Hepatocyte (in vitro differentiated cells): ENCODE results near the gene DSE. TPM values are rescaled to one million over a fixed set of nuclear protein-coding genes. Genes with fewer than 3 reads are reported as not detected.
"Not testable (repeated sequence)": the region's sequence is repeated elsewhere in the genome, so short reads cannot be mapped to it uniquely, and the experiment has no call there.

ENCODE experiments used
- DNase-seq: peaks from one replicate; pipeline ENCODE4 v3.0.0-alpha.2; 2016; ENCODE audit warnings: low spot score
- H2AFZ ChIP-seq: fragments of 200-600 bp; sonication (generic); 2 replicates; pipeline ENCODE4 v1.6.0; 2016; ENCODE audit warnings: antibody characterized with exemption, mild to moderate bottlenecking
- H3K27ac ChIP-seq: fragments of 200-600 bp; sonication (generic); 2 replicates; pipeline ENCODE4 v1.5.1; 2016; ENCODE audit warnings: mild to moderate bottlenecking
- H3K27me3 ChIP-seq: fragments of 200-600 bp; sonication (generic); 2 replicates; pipeline ENCODE4 v1.6.1; 2016
- H3K36me3 ChIP-seq: fragments of 200-600 bp; sonication (generic); replicated peaks from 2 replicates; pipeline ENCODE4 v1.5.1; 2016; ENCODE audit warnings: low read depth; ENCODE audit not compliant: insufficient read depth
- H3K4me1 ChIP-seq: fragments of 200-600 bp; sonication (generic); 2 replicates; pipeline ENCODE4 v1.5.1; 2016; ENCODE audit warnings: mild to moderate bottlenecking, moderate library complexity; ENCODE audit not compliant: insufficient read depth
- H3K4me2 ChIP-seq: fragments of 200-600 bp; sonication (generic); 2 replicates; pipeline ENCODE4 v1.6.0; 2016
- H3K4me3 ChIP-seq: fragments of 200-600 bp; sonication (generic); 2 replicates; pipeline ENCODE4 v1.5.1; 2016; ENCODE audit warnings: mild to moderate bottlenecking
- H3K79me2 ChIP-seq: fragments of 200-600 bp; sonication (generic); 2 replicates; pipeline ENCODE4 v1.6.0; 2017; ENCODE audit warnings: mild to moderate bottlenecking
- H3K9me2 ChIP-seq: fragments of 200-600 bp; sonication (generic); replicated peaks from 2 replicates; pipeline ENCODE4 v1.6.0; 2017; ENCODE audit warnings: mild to moderate bottlenecking; ENCODE audit not compliant: insufficient read depth
- H3K9me3 ChIP-seq: fragments of 200-600 bp; sonication (generic); 2 replicates; pipeline ENCODE4 v1.5.1; 2016; ENCODE audit warnings: low read depth, mild to moderate bottlenecking
- H4K20me1 ChIP-seq: fragments of 200-600 bp; sonication (generic); 2 replicates; pipeline ENCODE4 v1.6.0; 2016; ENCODE audit warnings: mild to moderate bottlenecking; ENCODE audit not compliant: insufficient read depth, poor library complexity, severe bottlenecking
- EZH2 ChIP-seq: fragments of 200-600 bp; sonication (generic); IDR thresholded peaks from 2 replicates; pipeline ENCODE4 v1.6.1; 2016; ENCODE audit warnings: antibody characterized with exemption, mild to moderate bottlenecking, borderline replicate concordance
- EZH2phosphoT487 ChIP-seq: fragments of 200-600 bp; sonication (generic); IDR thresholded peaks from one replicate; pipeline ENCODE4 v1.6.1; 2018; ENCODE audit warnings: antibody characterized with exemption, mild to moderate bottlenecking, low read depth, moderate library complexity; ENCODE audit not compliant: unreplicated experiment, severe bottlenecking
- WGBS: methylation state at CpG from one replicate; pipeline ENCODE4 v1.1.6; 2016; ENCODE audit warnings: low lambda C conversion rate; ENCODE audit errors: missing lambda C conversion rate; 5-methylcytosine and 5-hydroxymethylcytosine counted together
- polyA plus RNA-seq: library from polyadenylated mRNA; unstranded; fragments of >200 nt; fragmentation: Nextera tagmentation; extraction: Ambion mirVana; gene quantifications from 2 replicates; pipeline ENCODE4 v1.2.1, GENCODE V29; 2016
- total RNA-seq: library from RNA; depleted of rRNA; stranded (reverse); fragments of >200 nt; gene quantifications from 2 replicates; pipeline ENCODE4 v1.2.3, GENCODE V29; 2014
- TF ChIP-seq, protein P1 (sequence below): fragments of 200-600 bp; sonication (generic); IDR thresholded peaks from 2 replicates; pipeline ENCODE4 v1.5.1; 2016; ENCODE audit warnings: antibody characterized with exemption, mild to moderate bottlenecking; ENCODE audit not compliant: poor library complexity

DSE gene
- total and polyA plus RNA-seq, 2 experiments from 2014 or later, result 19.9 to 45.0 TPM

DNA sequence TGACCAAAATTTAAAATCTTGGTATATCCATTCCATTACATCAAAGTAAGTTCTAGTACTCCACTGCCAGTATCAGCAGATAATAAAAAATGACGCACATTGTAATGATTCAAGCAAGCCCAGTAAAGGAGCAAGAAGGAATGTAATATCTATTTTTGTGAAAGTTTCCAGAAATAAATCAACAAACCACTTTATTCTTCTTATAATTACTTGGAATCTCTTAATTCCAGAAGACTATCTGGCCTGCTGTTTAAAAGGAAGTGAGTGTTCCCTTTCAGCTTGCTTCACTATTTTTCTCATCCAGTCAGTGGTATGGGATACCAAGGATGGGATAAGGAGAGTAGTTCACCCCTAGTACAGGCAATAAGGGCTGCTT is 42.2 kb upstream of the DSE start:
- Histone ChIP-seq H3K4me3 (no peak overlapping the region), H3K9me3 (no peaks in the 10 kb centered on the region), H4K20me1 (no peaks in the 10 kb centered on the region), H3K9me2 (no peaks in the 10 kb centered on the region), H2AFZ (no peak overlapping the region), H3K4me1 (peaks cover 7% of the 10 kb centered on the region), H3K27ac (peak overlapping the region; percentile 52), H3K4me2 (peak overlapping the region; percentile 14), H3K27me3 (no peaks in the 10 kb centered on the region), H3K36me3 (no peaks in the 10 kb centered on the region), H3K79me2 (no peaks in the 10 kb centered on the region)
- TF ChIP-seq EZH2 (no peak), EZH2phosphoT487 (no peak)
- TF ChIP-seq, protein P1, sequence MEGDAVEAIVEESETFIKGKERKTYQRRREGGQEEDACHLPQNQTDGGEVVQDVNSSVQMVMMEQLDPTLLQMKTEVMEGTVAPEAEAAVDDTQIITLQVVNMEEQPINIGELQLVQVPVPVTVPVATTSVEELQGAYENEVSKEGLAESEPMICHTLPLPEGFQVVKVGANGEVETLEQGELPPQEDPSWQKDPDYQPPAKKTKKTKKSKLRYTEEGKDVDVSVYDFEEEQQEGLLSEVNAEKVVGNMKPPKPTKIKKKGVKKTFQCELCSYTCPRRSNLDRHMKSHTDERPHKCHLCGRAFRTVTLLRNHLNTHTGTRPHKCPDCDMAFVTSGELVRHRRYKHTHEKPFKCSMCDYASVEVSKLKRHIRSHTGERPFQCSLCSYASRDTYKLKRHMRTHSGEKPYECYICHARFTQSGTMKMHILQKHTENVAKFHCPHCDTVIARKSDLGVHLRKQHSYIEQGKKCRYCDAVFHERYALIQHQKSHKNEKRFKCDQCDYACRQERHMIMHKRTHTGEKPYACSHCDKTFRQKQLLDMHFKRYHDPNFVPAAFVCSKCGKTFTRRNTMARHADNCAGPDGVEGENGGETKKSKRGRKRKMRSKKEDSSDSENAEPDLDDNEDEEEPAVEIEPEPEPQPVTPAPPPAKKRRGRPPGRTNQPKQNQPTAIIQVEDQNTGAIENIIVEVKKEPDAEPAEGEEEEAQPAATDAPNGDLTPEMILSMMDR, result no peak
- 71% methylated on average over 1 of the region's 1 CpG for WGBS
- DNase-seq, result no peak

DNA sequence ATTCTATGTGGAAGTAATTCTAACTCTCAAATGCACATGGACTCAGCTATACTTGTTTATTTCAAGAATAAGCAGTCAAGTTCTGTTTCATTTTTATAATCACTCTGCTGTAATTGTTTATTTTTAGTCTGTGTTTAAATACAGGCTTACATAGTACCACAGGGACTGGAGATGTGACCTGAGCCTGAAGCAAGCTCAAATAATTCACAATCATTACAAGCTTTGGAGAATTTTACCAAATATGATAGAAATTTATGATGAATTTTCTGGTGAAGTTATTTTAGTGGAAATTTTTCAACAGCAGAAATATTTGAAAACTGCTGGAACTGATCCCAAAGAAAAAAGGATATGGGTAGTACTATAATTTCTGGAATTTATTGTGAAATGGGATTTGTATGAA is 41.6 kb upstream of the DSE start:
- no peak overlapping the region for H3K27ac ChIP-seq

DNA sequence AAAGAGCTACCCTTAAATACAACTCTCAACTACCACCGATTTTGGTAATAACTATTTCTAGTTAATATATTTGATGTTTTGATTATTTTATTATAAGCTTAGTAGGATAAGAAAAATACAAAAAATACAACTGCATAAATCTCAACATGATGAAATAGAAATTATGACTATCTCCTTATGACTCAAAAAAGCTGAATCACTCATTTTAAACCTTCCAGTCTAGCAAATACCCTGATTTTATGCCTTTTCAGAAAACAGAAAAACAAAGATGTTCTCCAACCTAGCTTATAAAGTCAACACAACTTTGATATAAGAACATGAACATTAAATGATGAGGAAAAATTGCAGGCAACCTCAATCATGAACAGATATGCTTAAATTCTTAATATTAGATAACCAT is 40.2 kb upstream of the DSE start:
- Histone ChIP-seq H3K79me2 (no peaks in the 10 kb centered on the region), H3K4me2 (no peak overlapping the region), H3K36me3 (no peaks in the 10 kb centered on the region), H4K20me1 (no peaks in the 10 kb centered on the region), H3K9me3 (no peaks in the 10 kb centered on the region), H3K27me3 (no peaks in the 10 kb centered on the region), H3K27ac (no peak overlapping the region), H3K4me3 (no peak overlapping the region), H3K9me2 (no peaks in the 10 kb centered on the region), H3K4me1 (peaks cover 7% of the 10 kb centered on the region), H2AFZ (no peak overlapping the region)
- TF ChIP-seq, protein P1, result no peak
- TF ChIP-seq EZH2phosphoT487 (no peak), EZH2 (no peak)
- DNase-seq, result no peak
- 94% methylated on average over 1 of the region's 1 CpG for WGBS

More for the DNA sequence above, 41.6 kb upstream of the DSE start:
- H3K27me3 ChIP-seq, result no peaks in the 10 kb centered on the region
- H2AFZ ChIP-seq, result no peak overlapping the region
- TF ChIP-seq EZH2, result no peak
- TF ChIP-seq EZH2phosphoT487, result no peak
- TF ChIP-seq, protein P1, result no peak
- H3K4me1 ChIP-seq, result peaks cover 7% of the 10 kb centered on the region
- H4K20me1 ChIP-seq, result no peaks in the 10 kb centered on the region
- no peaks in the 10 kb centered on the region for H3K9me2 ChIP-seq
- H3K4me2 ChIP-seq, result peak overlapping the region; percentile 14
- no peaks in the 10 kb centered on the region for H3K79me2 ChIP-seq
- no peaks in the 10 kb centered on the region for H3K36me3 ChIP-seq
- no peaks in the 10 kb centered on the region for H3K9me3 ChIP-seq
- no peak for DNase-seq
- no peak overlapping the region for H3K4me3 ChIP-seq

DNA sequence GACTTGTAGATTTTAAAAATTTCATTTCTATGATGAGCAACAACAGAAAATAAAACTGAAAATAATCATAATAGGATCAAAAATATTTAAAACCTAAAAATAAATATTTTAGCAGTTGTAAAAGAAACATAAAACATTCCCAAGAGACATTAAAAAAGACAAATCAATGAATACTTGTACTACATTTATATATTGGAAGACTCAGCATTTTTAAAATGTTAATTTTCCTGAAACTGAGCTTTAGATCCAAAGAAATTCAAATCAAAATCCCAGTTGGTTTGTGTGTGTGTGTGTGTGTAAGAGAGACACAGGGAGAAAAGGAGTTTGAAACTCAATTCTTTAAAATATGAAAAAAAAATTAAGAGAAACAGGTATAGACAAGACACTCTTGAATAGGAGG is 38.7 kb upstream of the DSE start:
- Histone ChIP-seq H3K4me1 (peaks cover 7% of the 10 kb centered on the region), H3K27ac (no peak overlapping the region), H3K4me3 (no peak overlapping the region), H3K27me3 (no peaks in the 10 kb centered on the region), H3K36me3 (no peaks in the 10 kb centered on the region), H3K79me2 (no peaks in the 10 kb centered on the region), H3K9me3 (no peaks in the 10 kb centered on the region), H4K20me1 (no peaks in the 10 kb centered on the region), H3K9me2 (no peaks in the 10 kb centered on the region), H2AFZ (no peak overlapping the region), H3K4me2 (no peak overlapping the region)
- no peak for DNase-seq
- TF ChIP-seq EZH2 (no peak), EZH2phosphoT487 (no peak)
- TF ChIP-seq, protein P1, result no peak

DNA sequence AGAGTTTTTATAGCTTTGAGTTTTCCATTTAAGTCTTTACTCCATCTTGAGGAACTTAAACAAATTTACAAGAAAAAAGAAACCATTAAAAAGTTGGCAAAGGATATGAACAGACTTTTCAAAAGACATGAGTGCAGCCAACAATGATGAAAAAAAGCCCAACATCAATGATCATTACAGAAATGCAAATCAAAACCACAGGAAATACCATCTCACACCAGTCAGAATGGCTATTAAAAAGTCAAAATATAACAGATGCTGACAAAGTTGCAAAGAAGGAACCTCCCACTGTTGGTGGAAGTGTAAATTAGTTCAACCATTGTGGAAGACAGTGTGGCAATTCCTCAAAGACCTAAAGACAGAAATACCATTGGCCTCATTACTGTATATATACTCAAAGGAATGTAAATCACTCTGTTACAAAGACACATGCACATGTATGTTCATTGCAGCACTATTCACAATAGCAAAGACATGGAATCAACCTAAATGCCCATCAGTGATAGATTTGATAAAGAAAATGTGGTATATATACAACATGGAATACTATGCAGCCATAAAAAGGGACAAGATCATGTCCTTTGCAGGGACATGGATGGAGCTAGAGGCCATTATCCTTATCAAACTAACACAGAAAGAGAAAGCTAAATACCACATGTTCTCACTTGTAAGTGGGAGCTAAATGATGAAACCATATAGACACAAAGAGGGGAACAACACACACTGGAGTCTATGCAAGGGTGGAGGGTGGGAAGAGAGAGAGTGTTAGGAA is 35.9 kb upstream of the DSE start:
- H2AFZ ChIP-seq, H3K27me3 ChIP-seq, H3K9me2 ChIP-seq, H3K27ac ChIP-seq, H4K20me1 ChIP-seq, H3K36me3 ChIP-seq, DNase-seq, H3K4me2 ChIP-seq, H3K79me2 ChIP-seq, H3K9me3 ChIP-seq, H3K4me1 ChIP-seq, H3K4me3 ChIP-seq: not testable (repeated sequence)
